GM12878 (cell line): ENCODE measurements around the gene RNLS. TPM values are rescaled to one million over a fixed set of nuclear protein-coding genes. Genes with fewer than 3 reads are reported as not detected.

Source experiments
- ATAC-seq: fragments of 200-7000 bp; cut with Tn5 transposase; 3 replicates; pipeline ENCODE4 v1.9.1; 2020; ENCODE audit warnings: mild to moderate bottlenecking, moderate library complexity
- BruUV-seq: library from RNA; stranded (reverse); fragments of 400-500 nt; replicated peaks from 2 replicates; lab custom pipeline; 2021; lab: Mats Ljungman, UMichigan
- CTCF ChIA-PET: fragments of 300-600 bp; sonication (Branson Sonifier 250); formaldehyde crosslinking; extraction: SDS; loops from one replicate; lab custom pipeline; 2021; ENCODE audit warnings: inconsistent platforms; lab: Yijun Ruan, JAX
- POLR2A ChIA-PET: fragments of 350-600 bp; formaldehyde crosslinking; extraction: SDS; loops from one replicate; lab custom pipeline; 2021; ENCODE audit warnings: inconsistent platforms; lab: Charles Lee
- RAD21 ChIA-PET: fragments of 300-600 bp; sonication (Branson Sonifier 250); formaldehyde crosslinking; loops from one replicate; lab custom pipeline; 2023; ENCODE audit warnings: antibody characterized with exemption; ENCODE audit not compliant: unreplicated experiment; lab: Charles Lee
- SMC1A ChIA-PET: fragments of 300-600 bp; sonication (Branson Sonifier 250); formaldehyde crosslinking; loops from one replicate; lab custom pipeline; 2023; ENCODE audit not compliant: unreplicated experiment, uncharacterized antibody; lab: Charles Lee
- DNase-seq: peaks from one replicate; pipeline ENCODE4 v3.0.0-alpha.2; 2011; ENCODE audit warnings: low read depth, low spot score
- FAIRE-seq: peaks from 3 replicates; lab custom pipeline; 2011; peaks lifted over from hg19 to GRCh38; lab: Jason Lieb, UNC
- H2AFZ ChIP-seq: 2 replicates; pipeline ENCODE4 v1.6.0; 2011; ENCODE audit warnings: low read depth, low read length, control low read depth; ENCODE audit not compliant: control insufficient read depth
- H3K27ac ChIP-seq: 2 replicates; pipeline ENCODE4 v1.5.1; 2011; ENCODE audit warnings: control low read depth; ENCODE audit not compliant: control insufficient read depth, insufficient read depth
- H3K27me3 ChIP-seq, 2 experiments: replicated peaks in 1 of 2; 2 replicates each; pipeline versions ENCODE4 v1.6.0 to v1.6.1; 2011; ENCODE audit warnings: low read length in 1 of 2; ENCODE audit not compliant: control insufficient read depth in 2 of 2, insufficient read depth in 2 of 2
- H3K36me3 ChIP-seq, 2 experiments: 2 replicates each; pipeline ENCODE4 v1.5.1; 2011; ENCODE audit warnings: low read length in 1 of 2; ENCODE audit not compliant: control insufficient read depth in 2 of 2, insufficient read depth in 2 of 2
- H3K4me1 ChIP-seq: 2 replicates; pipeline ENCODE4 v1.6.1; 2011; ENCODE audit warnings: mild to moderate bottlenecking, low read length, moderate library complexity, mixed read lengths; ENCODE audit not compliant: control insufficient read depth, insufficient read depth
- H3K4me2 ChIP-seq: 2 replicates; pipeline ENCODE4 v1.6.0; 2011; ENCODE audit warnings: control low read depth; ENCODE audit not compliant: control insufficient read depth, insufficient read depth
- H3K4me3 ChIP-seq: fragments of 200-600 bp; sonication (generic); 2 replicates; pipeline ENCODE4 v1.5.1; 2016
- H3K79me2 ChIP-seq: 2 replicates; pipeline ENCODE4 v1.6.0; 2011; ENCODE audit warnings: low read length; ENCODE audit not compliant: control insufficient read depth, insufficient read depth
- H3K9ac ChIP-seq: 2 replicates; pipeline ENCODE4 v1.8.0; 2011; ENCODE audit warnings: low read length, control low read depth, mixed read lengths; ENCODE audit not compliant: control insufficient read depth, insufficient read depth
- H3K9me3 ChIP-seq: replicated peaks from 3 replicates; pipeline ENCODE4 v1.5.1; 2011; ENCODE audit warnings: mild to moderate bottlenecking, low read length; ENCODE audit not compliant: control insufficient read depth, insufficient read depth
- H4K20me1 ChIP-seq: 2 replicates; pipeline ENCODE4 v1.6.0; 2011; ENCODE audit not compliant: control insufficient read depth, insufficient read depth
- BMI1 ChIP-seq: fragments of 450-650 bp; IDR thresholded peaks from 2 replicates; pipeline ENCODE4 v1.6.1; 2016; ENCODE audit warnings: mild to moderate bottlenecking, moderate library complexity, borderline replicate concordance
- EED ChIP-seq: sonication (generic); IDR thresholded peaks from 2 replicates; pipeline ENCODE4 v1.6.1; 2016; ENCODE audit warnings: antibody characterized with exemption, low read depth
- EZH2 ChIP-seq: IDR thresholded peaks from 2 replicates; pipeline ENCODE4 v1.6.1; 2012; ENCODE audit warnings: low read depth, mild to moderate bottlenecking, control low read depth, inconsistent platforms, low read length, borderline replicate concordance; ENCODE audit not compliant: control insufficient read depth
- GABPA ChIP-seq: IDR thresholded peaks from 2 replicates; pipeline ENCODE4 v1.6.1; 2014; ENCODE audit warnings: antibody characterized with exemption, low read depth, mild to moderate bottlenecking, inconsistent platforms
- GATAD2B ChIP-seq: fragments of 450-650 bp; conservative IDR thresholded peaks from 2 replicates; pipeline ENCODE4 v1.6.1; 2017; ENCODE audit warnings: low read depth, mild to moderate bottlenecking, moderate library complexity
- HDAC2 ChIP-seq: fragments of 200-600 bp; sonication (generic); IDR thresholded peaks from 2 replicates; pipeline ENCODE4 v1.6.1; 2017
- JUNB ChIP-seq: IDR thresholded peaks from 2 replicates; pipeline ENCODE4 v1.6.1; 2016; ENCODE audit warnings: antibody characterized with exemption, mild to moderate bottlenecking
- JUND ChIP-seq: IDR thresholded peaks from 2 replicates; pipeline ENCODE4 v1.6.1; 2012; ENCODE audit warnings: low read depth, mild to moderate bottlenecking, low read length, improper control_type of control experiment, moderate library complexity
- KLF5 ChIP-seq: fragments of 450-650 bp; IDR thresholded peaks from 2 replicates; pipeline ENCODE4 v1.6.1; 2014; ENCODE audit warnings: mild to moderate bottlenecking; ENCODE audit not compliant: partially characterized antibody
- MEF2A ChIP-seq: IDR thresholded peaks from 2 replicates; pipeline ENCODE4 v1.6.1; 2011; ENCODE audit warnings: low read depth, mild to moderate bottlenecking, low read length, moderate library complexity; ENCODE audit not compliant: insufficient read depth
- NBN ChIP-seq: fragments of 450-650 bp; IDR thresholded peaks from 2 replicates; pipeline ENCODE4 v1.6.1; 2016
- PAX5 ChIP-seq: IDR thresholded peaks from 2 replicates; pipeline ENCODE4 v1.6.1; 2011; ENCODE audit warnings: low read depth, low read length, borderline replicate concordance
- PML ChIP-seq: IDR thresholded peaks from 2 replicates; pipeline ENCODE4 v1.6.1; 2012; ENCODE audit warnings: low read length, inconsistent platforms
- POLR2AphosphoS2 ChIP-seq: IDR thresholded peaks from 2 replicates; pipeline ENCODE4 v1.6.1; 2011; ENCODE audit warnings: low read depth, mild to moderate bottlenecking, low read length, improper control_type of control experiment, moderate library complexity
- RAD21 ChIP-seq: IDR thresholded peaks from 2 replicates; pipeline ENCODE4 v1.6.1; 2011; ENCODE audit warnings: mild to moderate bottlenecking, low read depth, low read length, moderate library complexity; ENCODE audit not compliant: insufficient read depth
- RCOR1 ChIP-seq: conservative IDR thresholded peaks from 2 replicates; pipeline ENCODE4 v1.6.1; 2012; ENCODE audit warnings: low read depth, low read length, improper control_type of control experiment
- RUNX3 ChIP-seq: IDR thresholded peaks from 2 replicates; pipeline ENCODE4 v1.6.1; 2012; ENCODE audit warnings: low read length, inconsistent platforms
- SIN3A ChIP-seq: IDR thresholded peaks from 2 replicates; pipeline ENCODE4 v1.6.1; 2012; ENCODE audit warnings: low read depth, low read length, improper control_type of control experiment
- SREBF1 ChIP-seq: IDR thresholded peaks from 2 replicates; pipeline ENCODE4 v1.6.1; 2012; ENCODE audit warnings: mild to moderate bottlenecking, low read length
- SREBF2 ChIP-seq: IDR thresholded peaks from 2 replicates; pipeline ENCODE4 v1.6.1; 2012; ENCODE audit warnings: mild to moderate bottlenecking, low read length
- TCF12 ChIP-seq: IDR thresholded peaks from 2 replicates; pipeline ENCODE4 v1.6.1; 2011; ENCODE audit warnings: low read depth, mild to moderate bottlenecking, low read length
- TCF3 ChIP-seq: IDR thresholded peaks from 2 replicates; pipeline ENCODE4 v1.6.1; 2012; ENCODE audit warnings: low read depth, mild to moderate bottlenecking, low read length, borderline replicate concordance; ENCODE audit not compliant: insufficient read depth
- TCF7 ChIP-seq: IDR thresholded peaks from 2 replicates; pipeline ENCODE4 v1.6.1; 2014; ENCODE audit warnings: antibody characterized with exemption, borderline replicate concordance
- ZNF217 ChIP-seq: fragments of 450-650 bp; IDR thresholded peaks from 2 replicates; pipeline ENCODE4 v1.6.1; 2017; ENCODE audit warnings: antibody characterized with exemption, mild to moderate bottlenecking
- ZNF24 ChIP-seq: fragments of 450-650 bp; IDR thresholded peaks from 2 replicates; pipeline ENCODE4 v1.6.1; 2017; ENCODE audit warnings: antibody characterized with exemption, mild to moderate bottlenecking
- WGBS: methylation state at CpG from one replicate; pipeline ENCODE4 v1.1.6; 2016; ENCODE audit warnings: low lambda C conversion rate; ENCODE audit not compliant: insufficient replicate concordance, insufficient coverage; ENCODE audit errors: missing lambda C conversion rate; 5-methylcytosine and 5-hydroxymethylcytosine counted together
- in situ Hi-C: fragments of 300-500 bp; cut with MboI; formaldehyde crosslinking; loops from 9 replicates; pipeline ENCODE4 v1.14.3; 2018; ENCODE audit warnings: mixed read lengths
- intact Hi-C: fragments of 100-400 bp; cut with micrococcal nuclease; formaldehyde crosslinking; loops from one replicate; pipeline ENCODE4 v1.14.2; 2022; ENCODE audit not compliant: unreplicated experiment
- polyA plus RNA-seq, 11 experiments: library from polyadenylated mRNA; depleted of rRNA in 4 of 11; unstranded in 6 of 11; stranded (reverse) in 5 of 11; fragments of >200 nt; fragmentation: Nextera tagmentation in 4 of 11; fragmentation: Illumina TruSeq in 1 of 11; extraction: Ambion mirVana in 4 of 11; extraction: Trizol in 1 of 11; gene quantifications; 1 replicate in 1 of 11; 2 replicates in 10 of 11; pipeline versions ENCODE4 v1.2.1 to v1.2.3, GENCODE V29; 2011 to 2016; ENCODE audit warnings: inconsistent platforms in 2 of 11, missing spikeins in 2 of 11, low read depth in 1 of 11
- total RNA-seq, 4 experiments: library from RNA; depleted of rRNA in 3 of 4; stranded (reverse); fragments of >200 nt in 3 of 4; fragmentation: Illumina TruSeq in 1 of 4; extraction: Trizol in 1 of 4; gene quantifications; 2 replicates each; pipeline versions ENCODE4 v1.2.1 to v1.2.3, GENCODE V29; 2013 to 2021
- TF ChIP-seq, protein P1 (sequence below): fragments of 450-650 bp; IDR thresholded peaks from 2 replicates; pipeline ENCODE4 v1.6.1; 2014; ENCODE audit warnings: mild to moderate bottlenecking

Gene RNLS
- total and polyA plus RNA-seq, 10 of the 15 experiments (the other 5 are each of a cell fraction or from before 2014, with no cell fraction given), result 3.4 to 6.7 (median 4.6) TPM

DNA sequence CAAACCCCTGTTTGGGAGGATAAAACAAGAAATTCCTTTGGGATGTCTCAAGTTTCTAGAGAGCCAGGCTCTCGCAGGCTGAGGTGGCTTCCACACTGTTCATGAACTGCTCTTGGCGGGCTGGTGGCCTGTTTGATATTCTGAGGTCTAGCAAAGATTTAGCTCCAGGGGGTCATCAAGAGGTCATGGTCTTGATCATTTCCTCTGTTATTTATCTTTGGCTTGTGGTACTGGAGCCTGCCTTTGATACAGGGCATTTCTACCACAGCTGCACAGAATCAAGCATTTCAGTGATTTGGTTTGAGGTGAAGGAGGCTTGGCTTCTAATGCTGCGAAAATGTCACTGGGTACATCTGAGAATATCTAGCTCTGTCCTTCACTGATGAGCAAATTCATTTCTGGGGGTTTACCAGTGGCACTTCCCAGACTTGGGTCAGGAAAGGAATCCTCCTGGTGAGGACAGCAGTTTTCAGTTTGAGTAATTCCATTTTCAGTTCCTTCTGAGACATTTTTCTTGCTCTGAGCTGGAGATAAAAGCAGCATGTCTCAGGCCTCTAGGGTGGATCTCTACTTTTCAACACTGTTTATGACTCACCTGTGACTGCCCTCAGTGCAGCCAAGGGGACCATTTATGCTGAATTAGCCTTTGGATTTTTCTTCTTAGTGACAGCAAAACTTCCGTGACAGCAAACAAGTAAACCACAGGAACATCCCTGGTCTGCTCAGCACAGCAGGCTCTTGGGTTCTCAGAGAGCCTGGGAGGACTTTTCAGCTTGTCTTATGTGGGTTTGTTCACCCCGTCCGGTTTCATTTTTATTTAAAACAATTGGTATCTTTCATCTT is 312.0 kb downstream of the RNLS start:
- no peaks in the 10 kb centered on the region for H4K20me1 ChIP-seq
- H3K4me2 ChIP-seq, result peak overlapping the region; percentile 95
- no peaks in the 10 kb centered on the region for H3K9me3 ChIP-seq
- no peaks in the 10 kb centered on the region for H3K36me3 ChIP-seq
- peak; percentile 97 for DNase-seq
- WGBS, result under 1% methylated on average over 6 of the region's 6 CpGs
- no peaks in the 10 kb centered on the region for H3K79me2 ChIP-seq
- RAD21 ChIA-PET, result interaction anchor here (0.6 to 5.5 kb wide), 16 partner anchors 8 to 408 kb away, joined by 3 to 68 read pairs (median 4); no protein-coding TSS in a partner anchor
- no peak overlapping the region; the same call in 1 of the 2 replicates for H3K4me3 ChIP-seq
- H3K27ac ChIP-seq, result peak overlapping the region; percentile 96
- H3K27me3 ChIP-seq, result no peaks in the 10 kb centered on the region
- SMC1A ChIA-PET, result interaction anchor here (0.6 to 3.3 kb wide), 25 partner anchors 8 to 412 kb away, joined by 3 to 42 read pairs (median 4); no protein-coding TSS in a partner anchor
- intact Hi-C loops (loop anchor here (1.0 to 5.0 kb wide), 10 partner anchors 115 to 409 kb away; no protein-coding TSS in a partner anchor), in situ Hi-C loops (loop anchor here (5.0 kb wide), 1 partner anchor 409 kb away; the partner anchor contains the start of genes KLLN and PTEN)
- peak overlapping the region; percentile 48 for H2AFZ ChIP-seq
- FAIRE-seq, result peak; percentile 98
- ATAC-seq, result peak; percentile 95
- H3K9ac ChIP-seq, result peak overlapping the region; percentile 68
- peaks cover 48% of the 10 kb centered on the region for H3K4me1 ChIP-seq
- BruUV-seq, result no TSS peak
- POLR2A ChIA-PET, result interaction anchor here (0.6 to 2.3 kb wide), 5 partner anchors 10 to 281 kb away, joined by 3 to 17 read pairs (median 4); no protein-coding TSS in a partner anchor
- CTCF ChIA-PET, result interaction anchor here (0.6 to 2.5 kb wide), 10 partner anchors 8 to 660 kb away, joined by 3 to 26 read pairs (median 4); no protein-coding TSS in a partner anchor
- TF ChIP-seq MEF2A (peak; percentile 75), RCOR1 (no peak), SREBF1 (peak; percentile 36; the same call in 1 of the 2 replicates), GATAD2B (peak; percentile 98), EED (peak; percentile 100), GABPA (peak; percentile 78), SIN3A (no peak), ZNF217 (peak; percentile 96), NBN (peak; percentile 91), JUND (peak; percentile 89), SREBF2 (no peak), RUNX3 (peak; percentile 93), PML (peak; percentile 93), JUNB (peak; percentile 100), ZNF24 (peak; percentile 44; the same call in 1 of the 2 replicates), PAX5 (peak; percentile 80), TCF12 (peak; percentile 80), KLF5 (peak; percentile 52), TCF3 (peak; percentile 88), HDAC2 (no peak), RAD21 (peak; percentile 17; the same call in 1 of the 2 replicates), TCF7 (peak; percentile 79), BMI1 (peak; percentile 77; the same call in 1 of the 2 replicates), EZH2 (no peak), POLR2AphosphoS2 (no peak)
- TF ChIP-seq, protein P1, sequence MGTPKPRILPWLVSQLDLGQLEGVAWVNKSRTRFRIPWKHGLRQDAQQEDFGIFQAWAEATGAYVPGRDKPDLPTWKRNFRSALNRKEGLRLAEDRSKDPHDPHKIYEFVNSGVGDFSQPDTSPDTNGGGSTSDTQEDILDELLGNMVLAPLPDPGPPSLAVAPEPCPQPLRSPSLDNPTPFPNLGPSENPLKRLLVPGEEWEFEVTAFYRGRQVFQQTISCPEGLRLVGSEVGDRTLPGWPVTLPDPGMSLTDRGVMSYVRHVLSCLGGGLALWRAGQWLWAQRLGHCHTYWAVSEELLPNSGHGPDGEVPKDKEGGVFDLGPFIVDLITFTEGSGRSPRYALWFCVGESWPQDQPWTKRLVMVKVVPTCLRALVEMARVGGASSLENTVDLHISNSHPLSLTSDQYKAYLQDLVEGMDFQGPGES, result no peak
